GM23338 (cell line): Measurements from ENCODE around the gene MAPK8IP3.

Source experiments
- EZH2phosphoT487 ChIP-seq: fragments of 200-600 bp; sonication (generic); IDR thresholded peaks from one replicate; pipeline ENCODE4 v1.8.1; 2018; ENCODE audit warnings: antibody characterized with exemption; ENCODE audit not compliant: unreplicated experiment
- POLR2AphosphoS5 ChIP-seq: IDR thresholded peaks from 2 replicates; pipeline ENCODE4 v1.6.1; 2016; ENCODE audit warnings: antibody characterized with exemption, low read depth
- TF ChIP-seq, protein P1 (sequence below), 2 experiments: fragments of 200-600 bp in 1 of 2; sonication (generic) in 1 of 2; conservative IDR thresholded peaks; 2 replicates each; pipeline versions ENCODE4 v1.5.1 to v1.6.1; 2016 to 2017; ENCODE audit warnings: antibody characterized with exemption in 2 of 2, low read depth in 2 of 2, mild to moderate bottlenecking in 2 of 2, moderate library complexity in 1 of 2

DNA sequence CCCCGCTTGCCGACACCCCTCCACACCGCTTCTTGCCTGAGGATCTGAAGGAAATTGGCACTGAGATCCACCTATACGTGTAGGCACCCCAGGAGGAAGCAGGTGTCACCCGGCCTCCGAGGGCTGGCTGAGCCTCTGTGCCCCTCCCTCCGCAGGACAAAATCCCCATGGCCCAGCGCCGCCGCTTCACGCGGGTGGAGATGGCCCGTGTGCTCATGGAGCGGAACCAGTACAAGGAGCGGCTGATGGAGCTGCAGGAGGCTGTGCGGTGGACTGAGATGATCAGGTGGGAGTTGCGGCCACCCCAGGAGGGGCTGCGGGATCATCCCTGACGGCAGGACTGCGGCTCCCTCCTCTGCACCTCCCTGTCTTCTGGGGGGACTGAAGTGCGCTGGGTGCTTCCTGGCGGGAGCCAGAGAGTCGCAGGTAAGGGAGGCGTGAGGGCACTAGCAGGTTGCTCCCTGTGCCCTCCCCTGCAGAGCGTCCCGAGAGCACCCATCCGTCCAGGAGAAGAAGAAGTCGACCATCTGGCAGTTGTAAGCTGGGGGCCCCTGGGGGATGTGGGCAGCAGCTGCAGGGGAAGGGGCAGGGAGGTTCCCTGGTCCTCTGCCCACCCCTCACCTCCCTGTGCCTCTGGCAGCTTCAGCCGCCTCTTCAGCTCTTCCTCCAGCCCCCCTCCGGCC lies 56.3 kb downstream of the MAPK8IP3 start:
- TF ChIP-seq POLR2AphosphoS5 (no peak), EZH2phosphoT487 (no peak)
- TF ChIP-seq, protein P1, sequence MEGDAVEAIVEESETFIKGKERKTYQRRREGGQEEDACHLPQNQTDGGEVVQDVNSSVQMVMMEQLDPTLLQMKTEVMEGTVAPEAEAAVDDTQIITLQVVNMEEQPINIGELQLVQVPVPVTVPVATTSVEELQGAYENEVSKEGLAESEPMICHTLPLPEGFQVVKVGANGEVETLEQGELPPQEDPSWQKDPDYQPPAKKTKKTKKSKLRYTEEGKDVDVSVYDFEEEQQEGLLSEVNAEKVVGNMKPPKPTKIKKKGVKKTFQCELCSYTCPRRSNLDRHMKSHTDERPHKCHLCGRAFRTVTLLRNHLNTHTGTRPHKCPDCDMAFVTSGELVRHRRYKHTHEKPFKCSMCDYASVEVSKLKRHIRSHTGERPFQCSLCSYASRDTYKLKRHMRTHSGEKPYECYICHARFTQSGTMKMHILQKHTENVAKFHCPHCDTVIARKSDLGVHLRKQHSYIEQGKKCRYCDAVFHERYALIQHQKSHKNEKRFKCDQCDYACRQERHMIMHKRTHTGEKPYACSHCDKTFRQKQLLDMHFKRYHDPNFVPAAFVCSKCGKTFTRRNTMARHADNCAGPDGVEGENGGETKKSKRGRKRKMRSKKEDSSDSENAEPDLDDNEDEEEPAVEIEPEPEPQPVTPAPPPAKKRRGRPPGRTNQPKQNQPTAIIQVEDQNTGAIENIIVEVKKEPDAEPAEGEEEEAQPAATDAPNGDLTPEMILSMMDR (conservative IDR thresholded peaks at IDR 0.05; ENCODE audit: low read depth in 2 of 2) = no peak
